Mammary epithelial cell (primary cell): ENCODE data around the gene ITGB8.

Experiments
- EZH2 ChIP-seq: IDR thresholded peaks from 2 replicates; pipeline ENCODE4 v1.6.1; 2012; ENCODE audit warnings: low read length, inconsistent platforms, borderline replicate concordance
- TF ChIP-seq, protein P1 (sequence below), 2 donors: IDR thresholded peaks in 1 of 2; conservative IDR thresholded peaks in 1 of 2; 2 replicates each; pipeline ENCODE4 v1.5.1; 2011 to 2012; ENCODE audit warnings: inconsistent platforms in 2 of 2, low read length in 2 of 2, mild to moderate bottlenecking in 2 of 2, control low read depth in 1 of 2, low read depth in 1 of 2; ENCODE audit not compliant: insufficient read depth in 1 of 2; ENCODE audit errors: extremely low read depth in 1 of 2

DNA sequence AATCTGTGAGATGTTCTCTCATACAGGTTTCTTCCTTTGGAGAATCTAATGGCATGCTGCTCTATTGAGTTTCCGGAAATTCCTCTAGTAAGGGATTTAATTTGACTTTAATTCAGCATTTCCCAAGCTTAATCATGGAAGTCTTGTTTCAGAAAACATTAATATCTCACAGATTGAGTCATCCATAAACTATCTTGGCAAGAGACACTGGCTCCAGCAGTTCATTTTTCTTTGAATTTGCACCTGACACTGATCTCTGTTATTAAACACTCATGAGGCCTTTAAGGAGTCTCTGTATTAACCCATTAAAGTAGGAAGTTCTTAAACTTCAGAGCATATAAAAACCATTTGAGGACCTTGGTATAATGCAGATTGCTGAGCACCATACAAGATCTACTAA lies 3.6 kb upstream of the ITGB8 start:
- TF ChIP-seq, protein P1, sequence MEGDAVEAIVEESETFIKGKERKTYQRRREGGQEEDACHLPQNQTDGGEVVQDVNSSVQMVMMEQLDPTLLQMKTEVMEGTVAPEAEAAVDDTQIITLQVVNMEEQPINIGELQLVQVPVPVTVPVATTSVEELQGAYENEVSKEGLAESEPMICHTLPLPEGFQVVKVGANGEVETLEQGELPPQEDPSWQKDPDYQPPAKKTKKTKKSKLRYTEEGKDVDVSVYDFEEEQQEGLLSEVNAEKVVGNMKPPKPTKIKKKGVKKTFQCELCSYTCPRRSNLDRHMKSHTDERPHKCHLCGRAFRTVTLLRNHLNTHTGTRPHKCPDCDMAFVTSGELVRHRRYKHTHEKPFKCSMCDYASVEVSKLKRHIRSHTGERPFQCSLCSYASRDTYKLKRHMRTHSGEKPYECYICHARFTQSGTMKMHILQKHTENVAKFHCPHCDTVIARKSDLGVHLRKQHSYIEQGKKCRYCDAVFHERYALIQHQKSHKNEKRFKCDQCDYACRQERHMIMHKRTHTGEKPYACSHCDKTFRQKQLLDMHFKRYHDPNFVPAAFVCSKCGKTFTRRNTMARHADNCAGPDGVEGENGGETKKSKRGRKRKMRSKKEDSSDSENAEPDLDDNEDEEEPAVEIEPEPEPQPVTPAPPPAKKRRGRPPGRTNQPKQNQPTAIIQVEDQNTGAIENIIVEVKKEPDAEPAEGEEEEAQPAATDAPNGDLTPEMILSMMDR (conservative IDR thresholded peaks at IDR 0.05 in 1 of 2, IDR thresholded peaks at IDR 0.05 in 1 of 2; ENCODE audit: extremely low read depth in 1 of 2, insufficient read depth in 1 of 2, low read depth in 1 of 2, low read length in 2 of 2): no peak
- no peak for TF ChIP-seq EZH2
